Bronchial epithelial cell (primary cell): ENCODE results near the gene SMIM33. TPM values are rescaled to one million over a fixed set of nuclear protein-coding genes. Genes with fewer than 3 reads are reported as not detected.

Experiments used
- DNase-seq: peaks from one replicate; pipeline ENCODE4 v3.0.0-alpha.2; 2010; ENCODE audit warnings: low read depth
- FAIRE-seq: peaks from 2 replicates; lab custom pipeline; 2011; peaks lifted over from hg19 to GRCh38; lab: Jason Lieb, UNC
- H3K27me3 ChIP-seq: 2 replicates; pipeline ENCODE4 v1.5.1; 2011; ENCODE audit warnings: low read length; ENCODE audit not compliant: control insufficient read depth, insufficient read depth
- H3K36me3 ChIP-seq: 2 replicates; pipeline ENCODE4 v1.5.1; 2011; ENCODE audit warnings: low read length; ENCODE audit not compliant: control insufficient read depth, insufficient read depth
- H3K4me3 ChIP-seq: 2 replicates; pipeline ENCODE4 v1.5.1; 2011; ENCODE audit warnings: mild to moderate bottlenecking, low read depth, low read length, control low read depth
- CTCF ChIP-seq: IDR thresholded peaks from 2 replicates; pipeline ENCODE4 v1.5.1; 2011; ENCODE audit warnings: mild to moderate bottlenecking, moderate library complexity, low read length, control low read depth, inconsistent platforms; ENCODE audit not compliant: insufficient read depth, severe bottlenecking
- total RNA-seq: library from RNA; depleted of rRNA; stranded (reverse); fragments of >200 nt; gene quantifications from 2 replicates; pipeline ENCODE4 v1.2.1, GENCODE V29; 2014

The SMIM33 gene
- total RNA-seq, 1 donor from 2014 or later = not detected

GRCh38 chr5:139513852-139514485, 43.2 kb downstream of the SMIM33 start:
- no peak for TF ChIP-seq CTCF
- no peak for FAIRE-seq
- H3K36me3 ChIP-seq = no peaks in the 10 kb centered on the region
- DNase-seq = no peak
- no peaks in the 10 kb centered on the region for H3K27me3 ChIP-seq
- no peak overlapping the region for H3K4me3 ChIP-seq

GRCh38 chr5:139514486-139514856, 43.7 kb downstream of the SMIM33 start:
- FAIRE-seq (no peak), DNase-seq (peak; percentile 84)
- TF ChIP-seq CTCF = no peak
- Histone ChIP-seq H3K36me3 (no peaks in the 10 kb centered on the region), H3K27me3 (no peaks in the 10 kb centered on the region), H3K4me3 (no peak overlapping the region)

- Histone ChIP-seq H3K36me3 (no peaks in the 10 kb centered on the region), H3K27me3 (no peaks in the 10 kb centered on the region), H3K4me3 (peak overlapping the region; percentile 54)
- FAIRE-seq (no peak), DNase-seq (peak; percentile 55)
- TF ChIP-seq CTCF = peak; percentile 99
Measured at GRCh38 chr5:139517683-139518564, 47.1 kb downstream of the SMIM33 start.

Other genes with a start within 250 kb of the SMIM33 start
- 171 and 173 TPM in 2 replicates for gene MATR3, start 177.3 kb upstream of the SMIM33 start, total RNA-seq
- 68.7 and 80.3 TPM in 2 replicates for gene PAIP2, start 129.2 kb upstream of the SMIM33 start, total RNA-seq
- gene SLC23A1, start 87.7 kb upstream of the SMIM33 start, total RNA-seq = not detected in 2 replicates
- 0.13 TPM in 1 of 2 replicates, not detected in the other for gene MZB1, start 81.1 kb upstream of the SMIM33 start, total RNA-seq
- gene PROB1, start 75.9 kb upstream of the SMIM33 start, total RNA-seq = 0.51 and 0.53 TPM in 2 replicates
- gene SPATA24, start 66.9 kb upstream of the SMIM33 start, total RNA-seq = 6.1 and 7.3 TPM in 2 replicates
- 1.2 and 1.6 TPM in 2 replicates for gene DNAJC18, start 31.5 kb upstream of the SMIM33 start, total RNA-seq
- not detected in 2 replicates for gene ECSCR, start 8.3 kb upstream of the SMIM33 start, total RNA-seq
- 2.8 and 2.9 TPM in 2 replicates for gene STING1, start 11.8 kb downstream of the SMIM33 start, total RNA-seq
- gene UBE2D2, start 90.3 kb downstream of the SMIM33 start, total RNA-seq = 48.0 and 52.1 TPM in 2 replicates
- gene CXXC5, start 177.3 kb downstream of the SMIM33 start, total RNA-seq = 6.1 and 27.4 TPM in 2 replicates